Prostate gland (tissue), 2 donors: ENCODE results near the gene SFTPD.

Source experiments
- CTCF ChIP-seq, 4 experiments: fragments of 200-600 bp in 2 of 4; fragments of 450-650 bp in 2 of 4; sonication (generic) in 2 of 4; IDR thresholded peaks; 1 replicate in 3 of 4; 2 replicates in 1 of 4; pipeline ENCODE4 v1.5.1; 2016 to 2019; ENCODE audit warnings: antibody characterized with exemption in 4 of 4, mild to moderate bottlenecking in 2 of 4, moderate library complexity in 2 of 4
- POLR2A ChIP-seq: fragments of 450-650 bp; IDR thresholded peaks from one replicate; pipeline ENCODE4 v1.6.1; 2016; ENCODE audit warnings: antibody characterized with exemption, mild to moderate bottlenecking

- TF ChIP-seq POLR2A: no peak
- TF ChIP-seq CTCF (IDR thresholded peaks at IDR 0.05): no peak
Measured at GRCh38 chr10:79910344-79910743, 38.6 kb downstream of the SFTPD start.
